Omental fat pad (tissue), 4 donors: Measurements from ENCODE around the gene FSTL4. TPM values are rescaled to one million over a fixed set of nuclear protein-coding genes. Genes with fewer than 3 reads are reported as not detected.

Experiments
- ATAC-seq: fragments of 150-250 bp; one replicate; pipeline ENCODE4 v1.9.1; 2016; ENCODE audit warnings: mild to moderate bottlenecking, moderate library complexity; ENCODE audit not compliant: low FRiP score
- DNase-seq: peaks from one replicate; pipeline ENCODE4 v3.0.0-alpha.2; 2019; ENCODE audit warnings: low spot score
- CTCF ChIP-seq, 3 donors: fragments of 450-650 bp; IDR thresholded peaks; one replicate each; pipeline ENCODE4 v1.5.1; 2016 to 2017; ENCODE audit warnings: antibody characterized with exemption in 3 of 3, mild to moderate bottlenecking in 3 of 3, moderate library complexity in 2 of 3
- total RNA-seq, 4 donors: library from RNA; depleted of rRNA; stranded (reverse); fragments of >200 nt; gene quantifications; one replicate each; pipeline ENCODE4 v1.1.0, GENCODE V29; 2016

Gene FSTL4
- total RNA-seq, 4 donors from 2014 or later = 0.32 TPM; not detected in 3

GRCh38 chr5:133344266-133344665 lies 268.1 kb downstream of the FSTL4 start:
- TF ChIP-seq CTCF (IDR thresholded peaks at IDR 0.05) = no peak

GRCh38 chr5:133343196-133343595 lies 269.1 kb downstream of the FSTL4 start:
- no peak for TF ChIP-seq CTCF (IDR thresholded peaks at IDR 0.05)
- no peak for ATAC-seq
- no peak for DNase-seq

More at GRCh38 chr5:133344266-133344665, 268.1 kb downstream of the FSTL4 start:
- ATAC-seq (no peak), DNase-seq (no peak)

GRCh38 chr5:133341915-133342710 lies 270.2 kb downstream of the FSTL4 start:
- ATAC-seq = no peak
- no peak for DNase-seq
- TF ChIP-seq CTCF (IDR thresholded peaks at IDR 0.05) = no peak

GRCh38 chr5:133341296-133341695 lies 271.0 kb downstream of the FSTL4 start:
- DNase-seq (no peak), ATAC-seq (no peak)
- no peak for TF ChIP-seq CTCF (IDR thresholded peaks at IDR 0.05)

GRCh38 chr5:133340822-133341221 lies 271.5 kb downstream of the FSTL4 start:
- no peak for DNase-seq
- TF ChIP-seq CTCF (IDR thresholded peaks at IDR 0.05) = no peak
- ATAC-seq = no peak

- DNase-seq = no peak
Measured at GRCh38 chr5:133340002-133340755, 272.2 kb downstream of the FSTL4 start.

More at GRCh38 chr5:133340002-133340755, 272.2 kb downstream of the FSTL4 start:
- no peak for ATAC-seq
- TF ChIP-seq CTCF (IDR thresholded peaks at IDR 0.05) = no peak
